Measurements from ENCODE around the gene MYBPC3. TPM values are rescaled to one million over a fixed set of nuclear protein-coding genes. Genes with fewer than 3 reads are reported as not detected.

Gene MYBPC3
- total RNA-seq, 1 experiment from 2014 or later, result not detected

DNA sequence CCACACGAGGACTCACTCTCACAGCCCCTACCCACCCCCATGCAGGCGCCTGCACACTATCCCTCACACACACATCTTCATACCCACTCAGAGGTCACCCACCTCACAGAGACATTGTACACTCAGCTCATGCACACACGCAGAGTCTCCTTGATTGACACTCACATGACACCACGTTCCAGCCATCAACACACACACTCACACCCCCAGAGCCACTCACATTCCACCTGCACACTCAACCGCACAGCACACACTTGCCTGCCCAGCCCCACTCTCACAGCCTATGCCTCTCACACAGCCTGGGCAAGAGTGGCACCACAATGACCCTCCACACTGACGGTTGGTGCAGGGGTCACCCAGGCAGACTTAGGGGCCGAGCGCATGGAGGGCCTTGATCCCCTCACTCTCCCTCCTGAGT is 23.6 kb upstream of the MYBPC3 start:
- no peak overlapping the region for H3K27ac ChIP-seq
- H3K9me3 ChIP-seq (replicated peaks), result no peaks in the 10 kb centered on the region
- no peaks in the 10 kb centered on the region for H3K4me1 ChIP-seq
- H3K4me3 ChIP-seq, result no peak overlapping the region
- no peaks in the 10 kb centered on the region for H3K36me3 ChIP-seq
- peaks cover 6% of the 10 kb centered on the region; the same call in 1 of the 2 replicates for H3K27me3 ChIP-seq
- no peak for DNase-seq

DNA sequence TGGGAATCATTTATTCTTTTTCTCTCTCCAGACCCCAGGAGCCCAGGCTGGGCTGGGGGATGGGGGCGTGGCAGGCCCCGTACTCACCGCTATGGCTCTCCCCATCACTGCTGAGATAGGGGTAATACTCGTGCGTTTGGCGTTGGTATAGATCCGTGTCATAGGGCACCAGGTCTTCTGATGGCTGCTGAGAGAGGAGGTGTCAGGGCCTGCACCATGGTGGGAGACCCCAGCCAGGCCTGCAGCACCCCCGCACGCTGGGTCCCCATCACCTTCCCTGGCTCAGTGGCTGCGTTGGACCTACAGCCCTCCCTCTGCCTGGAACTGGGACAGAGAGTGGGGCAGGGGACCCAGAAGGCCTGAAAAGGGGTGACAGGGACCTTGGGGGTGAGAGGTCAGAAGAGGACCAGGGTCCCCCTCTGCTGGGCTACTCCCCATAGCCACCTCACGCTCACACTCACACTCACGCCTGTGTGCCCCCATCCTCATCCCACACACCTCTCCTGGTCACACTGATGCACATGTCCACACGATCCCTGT is 23.1 kb upstream of the MYBPC3 start:
- H3K4me3 ChIP-seq, result no peak overlapping the region
- no peaks in the 10 kb centered on the region for H3K4me1 ChIP-seq
- H3K27ac ChIP-seq, result no peak overlapping the region
- H3K9me3 ChIP-seq (replicated peaks), result no peaks in the 10 kb centered on the region
- H3K27me3 ChIP-seq, result peaks cover 6% of the 10 kb centered on the region; the same call in 1 of the 2 replicates
- no peaks in the 10 kb centered on the region for H3K36me3 ChIP-seq
- DNase-seq, result no peak

DNA sequence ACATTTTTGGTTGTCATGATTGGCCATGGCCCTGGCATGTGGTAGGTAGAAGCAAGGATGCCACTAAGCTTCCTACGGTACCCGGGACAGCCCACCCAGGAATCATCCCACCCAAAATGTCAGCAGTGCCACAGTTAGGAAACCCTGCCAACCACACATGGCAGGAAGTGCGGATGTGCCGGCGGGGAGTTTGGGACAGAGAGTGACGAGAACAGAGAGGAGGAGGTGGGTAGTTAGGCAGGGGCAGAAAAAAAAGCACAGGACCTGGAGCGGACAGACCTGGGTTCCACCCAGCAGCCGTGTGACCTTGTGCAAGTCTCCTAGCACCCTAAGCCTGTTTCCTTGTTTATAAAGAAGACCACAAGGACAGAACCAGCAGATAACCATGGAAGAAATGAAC is 22.5 kb upstream of the MYBPC3 start:
- Histone ChIP-seq H3K4me1 (no peaks in the 10 kb centered on the region), H3K27me3 (peaks cover 6% of the 10 kb centered on the region; the same call in 1 of the 2 replicates), H3K27ac (no peak overlapping the region), H3K36me3 (no peaks in the 10 kb centered on the region), H3K9me3 (replicated peaks) (no peaks in the 10 kb centered on the region), H3K4me3 (no peak overlapping the region)
- no peak for DNase-seq

DNA sequence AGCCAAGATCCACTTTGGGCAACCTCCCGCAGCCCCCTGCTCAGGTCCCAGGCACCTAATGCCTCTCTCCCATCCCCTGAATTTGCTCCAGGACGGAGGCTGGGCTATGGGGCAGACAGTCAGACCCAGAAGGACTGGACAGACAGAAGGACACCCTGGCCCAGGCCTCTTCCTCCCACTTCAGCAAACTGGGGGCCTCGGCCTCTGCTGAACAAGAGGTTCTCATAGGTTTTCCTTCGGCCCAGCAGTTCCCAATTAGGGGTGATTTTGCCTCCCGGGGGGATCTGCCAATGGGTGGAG is 22.2 kb upstream of the MYBPC3 start:
- Histone ChIP-seq H3K4me3 (no peak overlapping the region), H3K9me3 (replicated peaks) (no peaks in the 10 kb centered on the region), H3K27me3 (peaks cover 6% of the 10 kb centered on the region; the same call in 1 of the 2 replicates), H3K36me3 (no peaks in the 10 kb centered on the region), H3K4me1 (no peaks in the 10 kb centered on the region), H3K27ac (no peak overlapping the region)
- no peak for DNase-seq

DNA sequence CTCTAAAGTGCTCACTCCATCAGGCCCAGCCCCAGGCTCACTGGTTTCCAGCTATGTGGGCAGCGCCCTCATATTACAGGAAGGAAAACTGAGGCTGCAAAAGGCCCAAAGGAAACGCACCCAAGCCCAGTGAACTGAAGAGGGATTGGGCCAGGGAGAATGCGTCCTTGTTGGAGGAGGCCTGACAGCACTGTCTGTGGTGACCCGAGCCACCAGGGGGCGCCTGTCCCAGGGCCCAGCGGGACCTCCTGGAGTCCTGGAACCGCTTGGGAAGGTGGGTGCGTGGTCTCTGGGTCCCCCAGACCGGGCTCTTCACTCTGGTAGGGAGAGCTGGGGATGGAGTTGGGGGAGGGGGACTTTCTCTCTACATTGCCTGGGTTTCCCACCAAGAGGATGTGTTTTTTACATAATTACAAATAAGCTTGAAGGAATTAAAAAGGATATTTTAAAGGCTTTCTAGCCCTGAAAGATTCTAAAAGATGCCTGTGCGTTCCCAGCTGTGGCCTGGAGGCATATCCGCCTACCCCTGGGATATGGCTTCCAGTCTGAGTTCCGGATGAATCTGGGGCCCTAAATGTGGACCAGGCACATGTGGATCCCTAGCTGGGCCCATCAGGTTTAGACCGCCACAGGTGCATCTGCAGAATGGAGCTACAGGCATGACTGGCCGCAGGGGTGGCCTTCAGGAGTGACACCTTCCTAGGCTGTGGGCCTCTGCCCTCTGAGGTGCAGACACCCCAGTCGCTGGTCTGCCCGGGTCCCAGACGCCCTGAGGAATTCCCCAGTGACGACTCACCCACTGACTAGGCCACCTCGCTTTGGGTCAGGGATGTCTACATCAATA is 21.6 kb upstream of the MYBPC3 start:
- Histone ChIP-seq H3K27ac (no peak overlapping the region), H3K9me3 (replicated peaks) (no peaks in the 10 kb centered on the region), H3K36me3 (no peaks in the 10 kb centered on the region), H3K4me3 (no peak overlapping the region), H3K27me3 (peaks cover 6% of the 10 kb centered on the region; the same call in 1 of the 2 replicates), H3K4me1 (no peaks in the 10 kb centered on the region)
- peak; percentile 78 to 84 for DNase-seq

DNA sequence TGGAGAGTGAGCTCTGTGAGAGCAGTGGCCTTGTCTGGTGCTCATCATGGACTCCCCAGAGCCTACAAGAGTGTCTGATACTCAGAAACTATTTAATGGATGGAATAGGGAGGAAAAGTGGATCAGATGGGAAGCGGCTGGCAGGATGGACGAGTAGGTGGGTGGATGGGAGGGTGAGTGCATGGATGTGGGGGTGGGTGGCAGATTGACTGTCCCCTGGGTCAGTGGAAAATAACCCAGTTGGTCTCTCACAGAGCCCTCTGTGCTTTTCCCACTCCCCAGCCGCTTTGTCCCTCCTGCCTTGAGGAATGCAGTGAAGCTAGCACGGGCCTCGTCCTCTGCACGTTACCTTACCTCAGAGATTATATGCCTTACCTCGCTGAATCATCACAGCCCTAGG is 19.9 kb upstream of the MYBPC3 start:
- Histone ChIP-seq H3K36me3 (no peaks in the 10 kb centered on the region), H3K27ac (no peak overlapping the region), H3K4me1 (no peaks in the 10 kb centered on the region), H3K27me3 (peaks cover 6% of the 10 kb centered on the region; the same call in 1 of the 2 replicates), H3K4me3 (no peak overlapping the region), H3K9me3 (replicated peaks) (no peaks in the 10 kb centered on the region)
- no peak for DNase-seq

DNA sequence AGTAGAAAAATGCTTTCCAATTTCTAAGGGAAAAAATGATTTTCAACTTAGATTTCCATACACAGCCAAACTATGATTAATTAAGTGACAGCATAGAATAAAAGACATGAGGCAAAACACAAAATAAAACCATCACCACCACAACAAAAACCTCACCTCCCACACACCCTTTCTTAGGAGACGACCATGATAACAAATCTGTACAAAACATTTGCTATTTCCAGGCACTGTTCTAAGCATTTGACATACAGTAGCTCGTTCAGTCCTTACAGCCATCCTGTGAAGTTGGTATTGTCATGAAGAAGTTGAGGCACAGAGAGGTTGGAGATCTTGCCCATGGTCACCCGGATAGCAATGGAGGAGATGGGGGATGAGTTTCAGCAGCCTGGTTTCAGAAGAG is 17.2 kb upstream of the MYBPC3 start:
- Histone ChIP-seq H3K9me3 (replicated peaks) (no peaks in the 10 kb centered on the region), H3K36me3 (no peaks in the 10 kb centered on the region), H3K27me3 (peaks cover 8% of the 10 kb centered on the region; the same call in 1 of the 2 replicates), H3K4me3 (no peak overlapping the region), H3K4me1 (no peaks in the 10 kb centered on the region), H3K27ac (no peak overlapping the region)
- DNase-seq, result no peak

DNA sequence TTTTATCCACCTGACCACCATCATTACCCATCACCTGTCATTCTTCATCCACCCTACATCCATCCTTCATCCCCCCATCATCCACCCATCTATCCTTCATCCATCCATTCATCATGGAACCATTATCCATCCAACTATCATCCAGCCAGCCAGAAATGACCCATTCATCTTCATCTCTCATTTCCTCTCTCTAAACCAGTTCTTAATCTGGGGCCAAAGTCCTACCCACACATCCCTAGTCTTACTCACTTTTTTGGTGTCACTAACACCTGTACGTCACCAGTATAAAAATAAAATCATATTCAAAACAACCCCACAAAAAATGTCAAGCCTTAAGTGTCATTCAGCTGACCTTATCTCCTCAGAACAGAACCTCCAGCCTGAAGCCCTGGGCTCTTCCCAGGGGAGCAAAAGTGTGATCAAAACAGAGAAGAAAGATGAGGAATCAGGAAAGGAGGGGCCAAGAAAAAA is 13.6 kb upstream of the MYBPC3 start:
- Histone ChIP-seq H3K9me3 (replicated peaks) (no peaks in the 10 kb centered on the region), H3K27ac (no peak overlapping the region), H3K4me3 (no peak overlapping the region)

DNA sequence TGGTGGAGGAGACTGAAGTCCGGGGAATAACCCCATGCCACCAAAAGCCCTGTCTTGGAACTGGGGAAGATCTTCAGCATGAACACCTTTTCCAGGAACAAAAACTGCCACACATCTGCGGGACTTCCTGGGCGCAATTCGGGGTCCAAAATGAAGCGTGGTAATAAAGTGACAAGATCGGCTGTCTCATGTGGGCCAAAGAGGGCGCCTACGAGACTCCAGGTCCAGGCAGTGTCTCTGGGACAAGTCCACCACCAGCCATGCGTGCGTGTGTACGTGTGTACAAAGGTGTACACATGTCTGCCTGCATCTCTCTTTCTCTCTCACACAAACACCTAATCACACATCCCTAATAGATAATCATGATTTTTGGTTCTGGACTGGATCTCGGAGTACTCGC is 8.9 kb upstream of the MYBPC3 start:
- no peaks in the 10 kb centered on the region for H3K36me3 ChIP-seq
- no peak for DNase-seq
- H3K9me3 ChIP-seq (replicated peaks), result no peaks in the 10 kb centered on the region
- H3K4me3 ChIP-seq, result no peak overlapping the region
- no peaks in the 10 kb centered on the region for H3K4me1 ChIP-seq
- 0 out of 2 replicates have a peak, but pooled peaks cover 5% of the 10 kb centered on the region for H3K27me3 ChIP-seq
- H3K27ac ChIP-seq, result no peak overlapping the region

More for the DNA sequence above, 13.6 kb upstream of the MYBPC3 start:
- DNase-seq, result no peak
- Histone ChIP-seq H3K27me3 (peaks cover 9% of the 10 kb centered on the region; the same call in 1 of the 2 replicates), H3K36me3 (no peaks in the 10 kb centered on the region), H3K4me1 (no peaks in the 10 kb centered on the region)

DNA sequence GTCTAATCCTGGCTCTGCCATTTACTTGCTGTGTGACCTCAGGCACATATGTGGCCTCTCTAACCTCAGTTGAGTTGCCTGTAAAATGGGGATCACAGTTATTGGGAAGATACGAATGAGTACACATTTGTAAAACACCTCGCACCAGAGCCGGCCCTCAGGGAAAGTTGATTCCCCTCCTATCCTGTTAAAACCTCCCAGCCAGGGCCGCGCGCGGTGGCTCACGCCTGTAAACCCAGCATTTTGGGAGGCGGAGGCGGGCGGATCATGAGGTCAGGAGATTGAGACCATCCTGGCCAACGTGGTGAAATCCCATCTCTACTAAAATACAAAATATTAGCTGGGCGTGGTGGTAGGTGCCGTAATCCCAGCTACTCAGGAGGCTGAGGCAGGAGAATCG is 7.8 kb upstream of the MYBPC3 start:
- H3K4me3 ChIP-seq, result no peak overlapping the region
- H3K4me1 ChIP-seq, result no peaks in the 10 kb centered on the region
- H3K9me3 ChIP-seq (replicated peaks), result no peaks in the 10 kb centered on the region
- no peak for DNase-seq
- 0 out of 2 replicates have a peak, but pooled peaks cover 5% of the 10 kb centered on the region for H3K27me3 ChIP-seq
- no peaks in the 10 kb centered on the region for H3K36me3 ChIP-seq
- H3K27ac ChIP-seq, result no peak overlapping the region

DNA sequence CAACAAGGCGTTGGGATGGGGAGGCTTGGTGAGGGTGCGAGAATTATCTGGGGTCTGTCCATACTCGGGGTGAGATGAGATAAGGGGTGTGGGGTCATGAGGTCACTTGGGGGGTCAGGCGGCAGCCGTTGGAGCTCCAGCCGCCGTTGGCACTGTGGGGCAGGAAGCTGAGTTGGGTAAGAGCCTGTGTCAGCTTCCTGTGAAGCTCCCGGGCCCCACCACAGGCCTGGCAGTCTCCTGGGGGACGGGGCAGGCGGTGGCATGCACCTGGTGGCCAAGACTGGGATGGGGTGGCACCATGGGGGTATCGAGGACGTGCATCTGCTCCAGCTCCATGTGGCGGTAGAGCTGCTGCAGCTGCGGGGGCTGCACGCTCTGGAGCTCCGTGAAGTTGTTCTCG is 7.1 kb upstream of the MYBPC3 start:
- no peak for DNase-seq
- Histone ChIP-seq H3K9me3 (replicated peaks) (no peaks in the 10 kb centered on the region), H3K4me3 (no peak overlapping the region), H3K4me1 (no peaks in the 10 kb centered on the region), H3K27ac (no peak overlapping the region), H3K36me3 (no peaks in the 10 kb centered on the region), H3K27me3 (0 out of 2 replicates have a peak, but pooled peaks cover under 1% of the 10 kb centered on the region)

DNA sequence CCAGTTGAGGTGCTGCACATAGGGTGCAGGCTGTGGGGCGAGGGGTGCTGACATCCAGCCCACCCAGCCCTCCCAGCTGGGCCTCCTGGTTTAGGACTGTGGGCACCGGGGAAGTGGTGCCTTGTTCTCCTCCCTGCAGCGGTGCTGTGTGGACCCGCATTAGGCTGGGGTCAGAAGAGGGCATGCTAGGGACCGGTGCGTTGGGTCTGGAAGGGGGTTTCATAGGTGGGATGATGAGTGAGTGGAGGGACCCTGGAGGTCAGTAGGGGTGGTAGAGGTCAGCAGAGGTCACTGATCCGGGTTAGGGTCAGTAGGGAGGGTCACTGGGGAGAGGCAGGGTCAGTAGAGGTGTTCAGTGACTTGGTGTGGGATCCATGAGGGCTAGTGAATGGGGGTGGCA is 6.7 kb upstream of the MYBPC3 start:
- Histone ChIP-seq H3K27me3 (no peaks in the 10 kb centered on the region), H3K9me3 (replicated peaks) (no peaks in the 10 kb centered on the region), H3K27ac (no peak overlapping the region), H3K4me1 (no peaks in the 10 kb centered on the region), H3K36me3 (no peaks in the 10 kb centered on the region), H3K4me3 (no peak overlapping the region)
- no peak for DNase-seq

DNA sequence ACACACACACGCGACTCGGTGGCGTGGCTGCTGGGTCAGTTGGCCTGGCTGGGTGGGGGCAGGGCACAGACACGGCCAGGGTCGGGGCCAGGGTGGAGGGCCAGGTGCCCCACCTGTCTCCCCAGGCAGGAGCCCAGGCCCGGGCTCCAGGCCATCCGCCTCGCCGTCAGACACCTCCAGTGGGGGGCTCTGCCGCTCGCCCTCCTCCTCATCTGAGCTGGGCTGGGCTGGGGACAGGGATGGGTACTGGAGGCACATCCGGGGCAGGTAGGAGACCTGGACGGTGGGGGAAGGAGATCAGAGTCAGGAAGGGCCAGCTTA is 6.2 kb upstream of the MYBPC3 start:
- no peak for DNase-seq
- H3K27me3 ChIP-seq, result no peaks in the 10 kb centered on the region
- no peaks in the 10 kb centered on the region for H3K9me3 ChIP-seq (replicated peaks)
- no peak overlapping the region for H3K4me3 ChIP-seq
- H3K4me1 ChIP-seq, result no peaks in the 10 kb centered on the region
- H3K27ac ChIP-seq, result no peak overlapping the region
- H3K36me3 ChIP-seq, result no peaks in the 10 kb centered on the region

DNA sequence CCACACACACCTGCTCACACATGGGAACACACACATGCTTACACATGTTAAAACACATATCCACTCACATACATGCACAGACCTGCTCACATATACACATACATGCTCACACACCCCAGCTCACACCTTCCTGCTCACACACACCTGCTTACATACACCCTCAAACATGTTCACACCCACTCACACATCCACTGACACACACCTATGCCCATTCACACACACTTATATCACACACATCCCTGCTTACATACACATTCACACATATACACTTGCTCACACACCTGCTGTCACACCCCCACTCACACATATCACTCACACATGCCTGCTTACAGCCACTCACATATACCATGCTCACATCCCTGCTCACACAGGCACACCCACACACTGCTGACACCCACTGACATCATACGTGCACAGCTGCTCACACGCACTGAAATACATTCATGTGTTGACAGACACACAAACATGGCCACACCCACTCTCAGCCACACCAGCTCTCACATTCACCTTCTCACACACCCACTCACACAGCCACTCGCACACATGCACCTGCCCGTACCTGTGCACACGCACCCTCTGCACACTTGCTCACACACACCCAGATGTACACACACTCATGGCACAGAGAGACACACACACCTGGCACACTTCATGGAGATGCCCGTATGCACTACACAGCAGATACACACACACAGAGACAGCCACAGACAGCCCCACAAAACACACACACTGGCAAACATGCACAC is 5.7 kb upstream of the MYBPC3 start:
- Histone ChIP-seq H3K36me3 (no peaks in the 10 kb centered on the region), H3K27me3 (no peaks in the 10 kb centered on the region), H3K4me1 (no peaks in the 10 kb centered on the region), H3K9me3 (replicated peaks) (no peaks in the 10 kb centered on the region), H3K4me3 (no peak overlapping the region), H3K27ac (no peak overlapping the region)
- no peak for DNase-seq

DNA sequence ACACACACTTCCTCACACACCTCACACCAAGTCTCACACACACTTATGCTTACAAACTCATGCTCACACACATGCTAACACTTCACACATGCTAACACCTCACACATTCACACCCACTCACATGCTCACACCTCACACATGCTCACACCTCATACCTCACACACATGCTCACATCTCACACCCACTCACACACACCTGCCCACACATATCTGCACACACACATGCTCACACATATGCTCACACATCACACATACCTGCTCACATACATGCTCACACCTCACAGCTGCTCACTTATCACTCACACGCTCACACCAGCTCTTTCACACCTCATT is 4.5 kb upstream of the MYBPC3 start:
- Histone ChIP-seq H3K9me3 (replicated peaks) (no peaks in the 10 kb centered on the region), H3K36me3 (no peaks in the 10 kb centered on the region), H3K4me1 (no peaks in the 10 kb centered on the region), H3K27me3 (no peaks in the 10 kb centered on the region), H3K27ac (no peak overlapping the region), H3K4me3 (no peak overlapping the region)
- no peak for DNase-seq
